ENCODE measurements around the gene BICRAL. TPM values are rescaled to one million over a fixed set of nuclear protein-coding genes. Genes with fewer than 3 reads are reported as not detected.
"Not testable (repeated sequence)": the region's sequence is repeated elsewhere in the genome, so short reads cannot be mapped to it uniquely, and the experiment has no call there.

BICRAL gene
- total and polyA plus RNA-seq, 10 donors = 3.4 to 27.5 (median 24.0) TPM

GRCh38 chr6:42901538-42901957 is 119.7 kb downstream of the BICRAL start:
- TF ChIP-seq POLR2A (IDR thresholded peaks at IDR 0.05) (no peak), POLR2AphosphoS5 (IDR thresholded peaks at IDR 0.05) (peak in 1 of 3 donors; percentile 77), CTCF (IDR thresholded peaks at IDR 0.05 in 8 of 11, conservative IDR thresholded peaks at IDR 0.05 in 3 of 11) (peak; percentile 70 to 93 (median 89))
- H3K4me1 ChIP-seq = peaks cover 5 to 42% (median 23%) of the 10 kb centered on the region in 6 donors
- H3K27me3 ChIP-seq (replicated peaks in 1 of 7) = no peaks in the 10 kb centered on the region
- intact Hi-C loops (cut with DNase I; ENCODE audit: low total_unique reads) = loop anchor here (5.0 kb wide), 1 partner anchor 241 kb away; no protein-coding TSS in a partner anchor
- no peak overlapping the region for H3K4me3 ChIP-seq
- H3K9me3 ChIP-seq = no peaks in the 10 kb centered on the region
- H3K36me3 ChIP-seq = no peaks in the 10 kb centered on the region
- peak overlapping the region in 1 of 8 donors; percentile 5 for H3K27ac ChIP-seq
- 3 to 9% (median 6%) methylated on average over 11 of the region's 11 CpGs for WGBS, 5 donors
- peak; percentile 87 for DNase-seq

GRCh38 chr6:42902429-42903263 is 120.8 kb downstream of the BICRAL start:
- WGBS, 5 donors = 72 to 75% (median 74%) methylated on average over 22 of the region's 22 CpGs
- intact Hi-C loops (cut with DNase I; ENCODE audit: low total_unique reads) = loop anchor here (5.0 kb wide), 1 partner anchor 240 kb away; no protein-coding TSS in a partner anchor
- H3K27ac ChIP-seq; H3K36me3 ChIP-seq; H3K27me3 ChIP-seq (replicated peaks in 1 of 7); H3K4me3 ChIP-seq; H3K9me3 ChIP-seq; DNase-seq: not testable (repeated sequence)
- H3K4me1 ChIP-seq = peaks cover 5 to 42% (median 23%) of the 10 kb centered on the region in 6 donors

DNA sequence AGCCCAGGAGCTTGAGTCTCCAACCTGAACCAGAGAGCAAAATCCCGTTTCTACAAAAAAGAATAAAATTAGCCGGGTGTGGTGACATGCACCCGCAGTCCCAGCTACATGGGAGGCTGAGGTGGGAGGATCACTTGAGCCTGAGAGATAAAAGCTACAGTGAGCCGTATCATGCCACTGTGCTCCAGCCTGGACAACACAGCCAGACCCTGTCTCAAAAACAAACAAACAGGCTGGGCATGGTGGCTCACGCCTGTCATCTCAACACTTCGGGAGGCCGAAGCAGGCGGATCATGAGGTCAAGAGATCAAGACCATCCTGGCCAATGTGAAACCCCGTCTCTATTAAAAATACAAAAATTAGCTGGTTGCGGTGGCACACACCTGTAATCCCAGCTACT is 122.6 kb downstream of the BICRAL start:
- H3K36me3 ChIP-seq = no peaks in the 10 kb centered on the region
- no peaks in the 10 kb centered on the region for H3K27me3 ChIP-seq (replicated peaks in 1 of 7)
- 86 to 95% (median 95%) methylated on average over 10 of the region's 10 CpGs for WGBS, 5 donors
- no peak overlapping the region for H3K4me3 ChIP-seq
- H3K4me1 ChIP-seq = peaks cover 5 to 30% (median 15%) of the 10 kb centered on the region in 6 donors
- no peak for TF ChIP-seq POLR2A (IDR thresholded peaks at IDR 0.05)
- no peak for TF ChIP-seq POLR2AphosphoS5 (IDR thresholded peaks at IDR 0.05)
- no peak for TF ChIP-seq CTCF (IDR thresholded peaks at IDR 0.05 in 8 of 11, conservative IDR thresholded peaks at IDR 0.05 in 3 of 11)
- intact Hi-C loops (cut with DNase I; ENCODE audit: low total_unique reads) = loop anchor here (5.0 kb wide), 1 partner anchor 238 kb away; no protein-coding TSS in a partner anchor
- no peak overlapping the region for H3K27ac ChIP-seq
- DNase-seq = no peak
- H3K9me3 ChIP-seq = no peaks in the 10 kb centered on the region

- Histone ChIP-seq H3K36me3 (no peaks in the 10 kb centered on the region), H3K27ac (no peak overlapping the region), H3K27me3 (replicated peaks in 1 of 7) (peaks cover 0 to 13% (median 6%) of the 10 kb centered on the region in 7 donors), H3K4me1 (peaks cover 0 to 18% (median 10%) of the 10 kb centered on the region in 6 donors), H3K4me3 (no peak overlapping the region), H3K9me3 (no peaks in the 10 kb centered on the region)
- intact Hi-C loops (cut with DNase I; ENCODE audit: low total_unique reads) = no loop called here
- TF ChIP-seq POLR2AphosphoS5 (IDR thresholded peaks at IDR 0.05) = peak in 1 of 3 donors; percentile 31
- TF ChIP-seq CTCF (IDR thresholded peaks at IDR 0.05 in 8 of 11, conservative IDR thresholded peaks at IDR 0.05 in 3 of 11) = no peak
- no peak for TF ChIP-seq POLR2A (IDR thresholded peaks at IDR 0.05)
- WGBS, 5 donors = 59 to 91% (median 74%) methylated on average over 5 of the region's 5 CpGs
- DNase-seq = no peak
These were observed 125.5 kb downstream of the BICRAL start for GRCh38 chr6:42907336-42907735.

Measured in spleen (tissue), 11 donors.